NB4 (cell line): Measurements from ENCODE around the gene KCNK15.

Experiments used
- DNase-seq: peaks from one replicate; pipeline ENCODE4 v3.0.0; 2010; ENCODE audit warnings: low read depth
- H3K4me3 ChIP-seq: one replicate; pipeline ENCODE4 v1.5.1; 2011; ENCODE audit warnings: mild to moderate bottlenecking, low read depth, low read length, moderate library complexity
- CTCF ChIP-seq: IDR thresholded peaks from one replicate; pipeline ENCODE4 v1.5.1; 2012; ENCODE audit warnings: low read depth, low read length
- MAX ChIP-seq: IDR thresholded peaks from 2 replicates; pipeline ENCODE4 v1.6.1; 2011; ENCODE audit warnings: low read depth, low read length
- MYC ChIP-seq: IDR thresholded peaks from 2 replicates; pipeline ENCODE4 v1.6.1; 2011; ENCODE audit warnings: low read depth, low read length
- POLR2A ChIP-seq: IDR thresholded peaks from 2 replicates; pipeline ENCODE4 v1.6.1; 2011; ENCODE audit warnings: mild to moderate bottlenecking; ENCODE audit not compliant: insufficient read length; ENCODE audit errors: extremely low read depth

KCNK15 gene

GRCh38 chr20:44750081-44750805, 4.6 kb downstream of the KCNK15 start:
- H3K4me3 ChIP-seq, result no peak overlapping the region
- no peak for DNase-seq
- TF ChIP-seq POLR2A, result no peak
- TF ChIP-seq MAX, result no peak
- TF ChIP-seq CTCF, result no peak
- TF ChIP-seq MYC, result no peak

GRCh38 chr20:44752099-44752931, 6.7 kb downstream of the KCNK15 start:
- TF ChIP-seq CTCF (no peak), MYC (no peak), POLR2A (no peak), MAX (no peak)
- DNase-seq, result no peak
- H3K4me3 ChIP-seq, result no peak overlapping the region

GRCh38 chr20:44754554-44754953, 8.9 kb downstream of the KCNK15 start:
- no peak for TF ChIP-seq MYC
- no peak for TF ChIP-seq POLR2A
- no peak for TF ChIP-seq MAX
- no peak for TF ChIP-seq CTCF
- H3K4me3 ChIP-seq, result no peak overlapping the region
- no peak for DNase-seq

GRCh38 chr20:44756011-44756688, 10.5 kb downstream of the KCNK15 start:
- DNase-seq, result no peak
- no peak for TF ChIP-seq POLR2A
- no peak for TF ChIP-seq MAX
- TF ChIP-seq CTCF, result no peak
- TF ChIP-seq MYC, result no peak
- no peak overlapping the region for H3K4me3 ChIP-seq

- DNase-seq, result no peak
- H3K4me3 ChIP-seq, result no peak overlapping the region
- TF ChIP-seq CTCF, result no peak
- TF ChIP-seq MYC, result no peak
- no peak for TF ChIP-seq MAX
- TF ChIP-seq POLR2A, result no peak
Observed at GRCh38 chr20:44756956-44757355, 11.3 kb downstream of the KCNK15 start.
